Jurkat, Clone E6-1 (cell line): ENCODE results near the gene SHISA3.

Source experiments
- DNase-seq: peaks from one replicate; pipeline ENCODE4 v3.0.0-alpha.2; 2011; ENCODE audit warnings: low read depth, low spot score
- H3K4me3 ChIP-seq: 2 replicates; pipeline ENCODE4 v1.5.1; 2011; ENCODE audit warnings: mild to moderate bottlenecking, low read length, control low read depth, moderate library complexity

Gene SHISA3

GRCh38 chr4:42428036-42428435 lies 30.7 kb downstream of the SHISA3 start:
- no peak for DNase-seq
- no peak overlapping the region for H3K4me3 ChIP-seq

GRCh38 chr4:42436928-42437565 lies 39.8 kb downstream of the SHISA3 start:
- no peak overlapping the region for H3K4me3 ChIP-seq
- no peak for DNase-seq

- DNase-seq: no peak
- H3K4me3 ChIP-seq: no peak overlapping the region
Measured at GRCh38 chr4:42440083-42440482, 42.8 kb downstream of the SHISA3 start.

GRCh38 chr4:42442601-42443000 lies 45.3 kb downstream of the SHISA3 start:
- no peak for DNase-seq
- H3K4me3 ChIP-seq: no peak overlapping the region

- no peak for DNase-seq
- H3K4me3 ChIP-seq: no peak overlapping the region
Measured at GRCh38 chr4:42445038-42445437, 47.8 kb downstream of the SHISA3 start.

DNA sequence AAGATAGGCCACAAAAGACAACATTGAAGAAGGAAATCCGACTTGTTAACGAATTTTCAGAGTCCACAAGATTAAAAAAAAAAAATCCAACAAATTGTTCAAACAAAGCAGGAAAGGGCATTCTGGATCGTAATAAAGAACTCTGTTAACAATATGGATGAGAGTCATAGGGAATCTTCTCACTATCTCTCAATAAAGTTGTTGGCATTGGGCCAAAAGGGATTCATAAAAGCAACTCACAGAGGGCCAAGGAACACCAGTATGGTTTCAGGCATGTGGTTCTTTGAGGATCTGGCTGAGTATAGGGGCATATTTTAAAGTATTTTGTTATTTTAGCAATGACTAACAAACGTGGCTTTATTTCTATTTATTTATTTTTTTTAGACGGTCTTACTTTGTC lies 49.5 kb downstream of the SHISA3 start:
- no peak for DNase-seq
- no peak overlapping the region for H3K4me3 ChIP-seq
